Upper lobe of right lung (tissue), 1 donor: ENCODE data around the gene RAN. TPM values are rescaled to one million over a fixed set of nuclear protein-coding genes. Genes with fewer than 3 reads are reported as not detected.
A peak's percentile ranks its signal among the peaks of the same experiment; 100 is the strongest.

Experiments
- ATAC-seq: fragments of 200-7000 bp; cut with Tn5 transposase; one replicate; pipeline ENCODE4 v1.9.1; 2020; ENCODE audit warnings: mild to moderate bottlenecking, moderate library complexity
- DNase-seq: peaks from one replicate; pipeline ENCODE4 v3.0.0-alpha.2; 2020
- H3K27ac ChIP-seq: fragments of 200-600 bp; one replicate; pipeline ENCODE4 v1.8.0; 2022
- H3K27me3 ChIP-seq: fragments of 200-600 bp; one replicate; pipeline ENCODE4 v1.8.0; 2022; ENCODE audit warnings: mild to moderate bottlenecking
- H3K36me3 ChIP-seq: fragments of 200-600 bp; one replicate; pipeline ENCODE4 v1.8.0; 2022
- H3K4me1 ChIP-seq: fragments of 200-600 bp; one replicate; pipeline ENCODE4 v1.8.0; 2022
- H3K4me3 ChIP-seq: fragments of 200-600 bp; one replicate; pipeline ENCODE4 v1.8.0; 2022; ENCODE audit warnings: mild to moderate bottlenecking
- H3K9me3 ChIP-seq: fragments of 200-600 bp; one replicate; pipeline ENCODE4 v1.8.0; 2022
- CTCF ChIP-seq: fragments of 200-600 bp; IDR thresholded peaks from one replicate; pipeline ENCODE4 v1.8.0; 2022; ENCODE audit warnings: antibody characterized with exemption
- intact Hi-C: fragments of 100-400 bp; cut with DNase I; formaldehyde crosslinking; loops from one replicate; pipeline ENCODE4 v1.11.0; 2022
- total RNA-seq: library from RNA; stranded (reverse); fragmentation: NEBNext Ultra II Directional; extraction: Animal tissue kit (Norgen Biotek cat#: 25700); gene quantifications from one replicate; pipeline ENCODE4 v1.2.1, GENCODE V29; 2021
- donor health status: DM: no; HTN: yes; CAD: no; lungs with severe emphysema.

Gene RAN
- total RNA-seq, 1 donor from 2014 or later, result 310 TPM

- DNase-seq (no peak), ATAC-seq (peak; percentile 82)
- Histone ChIP-seq H3K27me3 (no peaks in the 10 kb centered on the region), H3K4me1 (no peaks in the 10 kb centered on the region), H3K4me3 (no peak overlapping the region), H3K27ac (no peak overlapping the region), H3K36me3 (no peaks in the 10 kb centered on the region), H3K9me3 (no peaks in the 10 kb centered on the region)
- intact Hi-C loops, result no loop called here
- TF ChIP-seq CTCF, result no peak
Observed at GRCh38 chr12:130863298-130863697, 8.6 kb upstream of the RAN start.

GRCh38 chr12:130868412-130868811, 3.5 kb upstream of the RAN start:
- Histone ChIP-seq H3K4me1 (peaks cover 7% of the 10 kb centered on the region), H3K27ac (no peak overlapping the region), H3K36me3 (peaks cover 3% of the 10 kb centered on the region), H3K4me3 (no peak overlapping the region), H3K9me3 (no peaks in the 10 kb centered on the region), H3K27me3 (no peaks in the 10 kb centered on the region)
- no peak for DNase-seq
- TF ChIP-seq CTCF, result no peak
- ATAC-seq, result no peak
- intact Hi-C loops, result no loop called here

GRCh38 chr12:130870442-130871285, 1.2 kb upstream of the RAN start:
- Histone ChIP-seq H3K27ac (peak overlapping the region; percentile 79), H3K4me3 (peak overlapping the region; percentile 75), H3K9me3 (no peaks in the 10 kb centered on the region), H3K27me3 (no peaks in the 10 kb centered on the region), H3K4me1 (peaks cover 14% of the 10 kb centered on the region), H3K36me3 (peaks cover 25% of the 10 kb centered on the region)
- peak; percentile 72 for ATAC-seq
- intact Hi-C loops, result no loop called here
- peak; percentile 78 for DNase-seq
- TF ChIP-seq CTCF, result peak; percentile 54

- DNase-seq, result peak; percentile 80
Observed at GRCh38 chr12:130872179-130873096, 572 bp downstream of the RAN start.

More at GRCh38 chr12:130872179-130873096, 572 bp downstream of the RAN start:
- Histone ChIP-seq H3K27me3 (no peaks in the 10 kb centered on the region), H3K27ac (peak overlapping the region; percentile 74), H3K9me3 (no peaks in the 10 kb centered on the region), H3K36me3 (peaks cover 43% of the 10 kb centered on the region), H3K4me1 (peaks cover 14% of the 10 kb centered on the region), H3K4me3 (peak overlapping the region; percentile 75)
- intact Hi-C loops, result no loop called here
- ATAC-seq, result peak; percentile 58
- TF ChIP-seq CTCF, result no peak
